K562 (cell line): ENCODE measurements around the gene SLC39A7. TPM values are rescaled to one million over a fixed set of nuclear protein-coding genes. Genes with fewer than 3 reads are reported as not detected.

ENCODE experiments used
- CAMTA2 ChIP-seq: fragments of 250-450 bp; sonication (Bioruptor Pico); conservative IDR thresholded peaks from 2 replicates; pipeline ENCODE4 v1.5.1; 2022
- E2F1 ChIP-seq: sonication (generic); formaldehyde crosslinking; IDR thresholded peaks from 2 replicates; pipeline ENCODE4 v1.8.1; 2023; ENCODE audit warnings: mild to moderate bottlenecking, missing genetic modification reagents, moderate library complexity
- E2F4 ChIP-seq: sonication (generic); formaldehyde crosslinking; IDR thresholded peaks from 2 replicates; pipeline ENCODE4 v1.8.0; 2022; ENCODE audit warnings: mild to moderate bottlenecking, low read depth, missing genetic modification reagents
- FOXJ3 ChIP-seq: sonication (generic); formaldehyde crosslinking; IDR thresholded peaks from 2 replicates; pipeline ENCODE4 v1.4.0; 2020; ENCODE audit warnings: mild to moderate bottlenecking, missing genetic modification reagents
- GTF2E2 ChIP-seq: fragments of 200-800 bp; sonication (Bioruptor generic); IDR thresholded peaks from 2 replicates; pipeline ENCODE4 v1.6.1; 2016; ENCODE audit warnings: missing genetic modification characterization, missing compliant biosample characterization
- HDAC1 ChIP-seq, 2 experiments: fragments of 450-650 bp; IDR thresholded peaks; 2 replicates each; pipeline ENCODE4 v1.6.1; 2016 to 2017; ENCODE audit warnings: inconsistent platforms in 1 of 2, mild to moderate bottlenecking in 1 of 2, moderate library complexity in 1 of 2
- MBD1 ChIP-seq: fragments of 250-450 bp; sonication (Bioruptor Pico); IDR thresholded peaks from 2 replicates; pipeline ENCODE4 v1.8.0; 2022; ENCODE audit warnings: inconsistent platforms
- MCM2 ChIP-seq: fragments of 450-650 bp; IDR thresholded peaks from 2 replicates; pipeline ENCODE4 v1.6.1; 2017; ENCODE audit warnings: low read depth, mild to moderate bottlenecking
- NCOA6 ChIP-seq: fragments of 450-650 bp; IDR thresholded peaks from 2 replicates; pipeline ENCODE4 v1.6.1; 2017; ENCODE audit warnings: mild to moderate bottlenecking
- POLR2B ChIP-seq: fragments of 450-650 bp; IDR thresholded peaks from 2 replicates; pipeline ENCODE4 v1.6.1; 2018; ENCODE audit warnings: low read depth; ENCODE audit not compliant: partially characterized antibody
- SAP30 ChIP-seq: fragments of 200-600 bp; sonication (generic); IDR thresholded peaks from 2 replicates; pipeline ENCODE4 v1.6.1; 2012; ENCODE audit warnings: borderline replicate concordance, low read depth, mild to moderate bottlenecking, moderate library complexity, low read length, control low read depth, inconsistent platforms; ENCODE audit not compliant: insufficient read depth, poor library complexity, severe bottlenecking
- SFPQ ChIP-seq: fragments of 200-400 bp; formaldehyde crosslinking; IDR thresholded peaks from 2 replicates; pipeline ENCODE4 v1.6.1; 2017; ENCODE audit warnings: mild to moderate bottlenecking, low read depth, low read length, moderate library complexity
- SMAD3 ChIP-seq: fragments of 450-650 bp; formaldehyde crosslinking; conservative IDR thresholded peaks from 2 replicates; pipeline ENCODE4 v1.4.0; 2020; ENCODE audit warnings: mild to moderate bottlenecking
- SPI1 ChIP-seq: IDR thresholded peaks from 2 replicates; pipeline ENCODE4 v1.6.1; 2011; ENCODE audit warnings: low read depth, low read length, control low read depth, borderline replicate concordance
- TCF7L2 ChIP-seq: fragments of 150-350 bp; IDR thresholded peaks from 2 replicates; pipeline ENCODE4 v1.6.1; 2016; ENCODE audit warnings: low read depth, mild to moderate bottlenecking, low read length, moderate library complexity
- ZKSCAN1 ChIP-seq: fragments of 150-350 bp; IDR thresholded peaks from 2 replicates; pipeline ENCODE4 v1.6.1; 2016; ENCODE audit warnings: low read depth, low read length
- ZNF239 ChIP-seq: fragments of 250-450 bp; sonication (Bioruptor Pico); IDR thresholded peaks from 2 replicates; pipeline ENCODE4 v1.4.0; 2020; ENCODE audit warnings: mild to moderate bottlenecking
- ZNF24 ChIP-seq: fragments of 450-650 bp; IDR thresholded peaks from 2 replicates; pipeline ENCODE4 v1.6.1; 2016
- ZNF449 ChIP-seq: fragments of 250-450 bp; sonication (Bioruptor Pico); IDR thresholded peaks from 2 replicates; pipeline ENCODE4 v1.8.0; 2022; ENCODE audit warnings: moderate library complexity, mild to moderate bottlenecking, inconsistent platforms
- ZNF79 ChIP-seq: fragments of 250-450 bp; sonication (Bioruptor Pico); IDR thresholded peaks from 2 replicates; pipeline ENCODE4 v1.4.0; 2020; ENCODE audit warnings: low read depth, mild to moderate bottlenecking, moderate library complexity
- polyA plus RNA-seq, 8 experiments: library from polyadenylated mRNA; depleted of rRNA in 4 of 8; stranded (reverse) in 5 of 8; unstranded in 3 of 8; fragments of >200 nt; fragmentation: Nextera tagmentation in 2 of 8; fragmentation: Illumina TruSeq in 1 of 8; extraction: Ambion mirVana in 2 of 8; extraction: Trizol in 1 of 8; gene quantifications; 2 replicates each; pipeline versions ENCODE4 v1.2.1 to v1.2.3, GENCODE V29; 2011 to 2014; ENCODE audit warnings: inconsistent platforms in 1 of 8, missing spikeins in 1 of 8
- total RNA-seq, 7 experiments: library from RNA; depleted of rRNA in 6 of 7; stranded (reverse); fragments of >200 nt in 6 of 7; fragmentation: Illumina TruSeq in 2 of 7; extraction: Trizol in 2 of 7; gene quantifications; 2 replicates each; pipeline versions ENCODE4 v1.2.1 to v1.2.3, GENCODE V29; 2011 to 2021; ENCODE audit warnings: low replicate concordance in 1 of 7

Gene SLC39A7
- total and polyA plus RNA-seq, 9 of the 15 experiments (the other 6 are each of a cell fraction or from before 2014, with no cell fraction given) = 21.7 to 169 (median 121) TPM

GRCh38 chr6:33208091-33208967 is 7.7 kb downstream of the SLC39A7 start, which contains the start of gene RING1 (continued):
- TF ChIP-seq ZNF449 (CRISPR knock-in tag) (no peak), MBD1 (no peak), ZNF79 (CRISPR knock-in tag) (no peak), ZNF239 (CRISPR knock-in tag) (no peak), ZKSCAN1 (no peak), CAMTA2 (0 out of 2 replicates have a peak, but pooled peaks have one; percentile 69), SMAD3 (peak; percentile 67; the same call in 1 of the 2 replicates), TCF7L2 (no peak), E2F1 (CRISPR knock-in tag) (peak; percentile 92), POLR2B (peak; percentile 90), GTF2E2 (peak; percentile 85; the same call in 1 of the 2 replicates), HDAC1 (IDR thresholded peaks at IDR 0.05) (peak in 1 of 2 experiments; percentile 97; a peak in 2 of 4 replicates), SFPQ (no peak), NCOA6 (no peak), MCM2 (no peak), SAP30 (peak; percentile 20), SPI1 (no peak), ZNF24 (peak; percentile 9; the same call in 1 of the 2 replicates), E2F4 (peak; percentile 70; the same call in 1 of the 2 replicates), FOXJ3 (CRISPR knock-in tag) (no peak)
